Sigmoid colon (tissue), 4 donors: ENCODE results near the gene CYTH2.

ENCODE experiments used
- EP300 ChIP-seq, 4 donors: sonication (generic); formaldehyde crosslinking; IDR thresholded peaks; one replicate each; pipeline ENCODE4 v1.6.1; 2017; ENCODE audit warnings: antibody characterized with exemption in 4 of 4
- POLR2A ChIP-seq, 2 donors: fragments of 450-650 bp; IDR thresholded peaks; one replicate each; pipeline ENCODE4 v1.6.1; 2016; ENCODE audit warnings: antibody characterized with exemption in 2 of 2, mild to moderate bottlenecking in 2 of 2, moderate library complexity in 2 of 2
- POLR2AphosphoS5 ChIP-seq, 4 donors: sonication (generic); formaldehyde crosslinking; IDR thresholded peaks; one replicate each; pipeline ENCODE4 v1.6.1; 2017; ENCODE audit warnings: antibody characterized with exemption in 4 of 4
- TF ChIP-seq, protein P1 (sequence below), 4 experiments: fragments of 450-650 bp in 3 of 4; fragments of 200-600 bp in 1 of 4; IDR thresholded peaks; one replicate each; pipeline ENCODE4 v1.5.1; 2016 to 2019; ENCODE audit warnings: antibody characterized with exemption in 4 of 4, mild to moderate bottlenecking in 3 of 4, moderate library complexity in 2 of 4

DNA sequence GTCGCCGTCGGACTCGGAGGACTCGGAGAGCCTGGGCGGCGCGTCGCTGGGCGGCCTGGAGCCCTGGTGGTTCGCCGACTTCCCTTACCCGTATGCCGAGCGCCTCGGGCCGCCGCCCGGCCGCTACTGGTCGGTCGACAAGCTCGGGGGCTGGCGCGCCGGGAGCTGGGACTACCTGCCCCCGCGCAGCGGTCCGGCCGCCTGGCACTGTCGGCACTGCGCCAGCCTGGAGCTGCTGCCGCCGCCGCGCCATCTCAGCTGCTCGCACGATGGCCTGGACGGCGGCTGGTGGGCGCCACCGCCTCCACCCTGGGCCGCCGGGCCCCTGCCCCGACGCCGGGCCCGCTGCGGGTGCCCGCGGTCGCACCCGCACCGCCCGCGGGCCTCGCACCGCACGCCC, 25.9 kb upstream of the CYTH2 start:
- TF ChIP-seq, protein P1, sequence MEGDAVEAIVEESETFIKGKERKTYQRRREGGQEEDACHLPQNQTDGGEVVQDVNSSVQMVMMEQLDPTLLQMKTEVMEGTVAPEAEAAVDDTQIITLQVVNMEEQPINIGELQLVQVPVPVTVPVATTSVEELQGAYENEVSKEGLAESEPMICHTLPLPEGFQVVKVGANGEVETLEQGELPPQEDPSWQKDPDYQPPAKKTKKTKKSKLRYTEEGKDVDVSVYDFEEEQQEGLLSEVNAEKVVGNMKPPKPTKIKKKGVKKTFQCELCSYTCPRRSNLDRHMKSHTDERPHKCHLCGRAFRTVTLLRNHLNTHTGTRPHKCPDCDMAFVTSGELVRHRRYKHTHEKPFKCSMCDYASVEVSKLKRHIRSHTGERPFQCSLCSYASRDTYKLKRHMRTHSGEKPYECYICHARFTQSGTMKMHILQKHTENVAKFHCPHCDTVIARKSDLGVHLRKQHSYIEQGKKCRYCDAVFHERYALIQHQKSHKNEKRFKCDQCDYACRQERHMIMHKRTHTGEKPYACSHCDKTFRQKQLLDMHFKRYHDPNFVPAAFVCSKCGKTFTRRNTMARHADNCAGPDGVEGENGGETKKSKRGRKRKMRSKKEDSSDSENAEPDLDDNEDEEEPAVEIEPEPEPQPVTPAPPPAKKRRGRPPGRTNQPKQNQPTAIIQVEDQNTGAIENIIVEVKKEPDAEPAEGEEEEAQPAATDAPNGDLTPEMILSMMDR (IDR thresholded peaks at IDR 0.05): no peak
- TF ChIP-seq EP300 (IDR thresholded peaks at IDR 0.05) (no peak), POLR2A (IDR thresholded peaks at IDR 0.05) (no peak), POLR2AphosphoS5 (IDR thresholded peaks at IDR 0.05) (no peak)
